ENCODE results near the gene CD177.

CD177 gene

GRCh38 chr19:43408043-43408442, 54.6 kb downstream of the CD177 start:
- no peak overlapping the region for H3K4me3 ChIP-seq (ENCODE audit: low read length)
- TF ChIP-seq CTCF (IDR thresholded peaks at IDR 0.05; ENCODE audit: insufficient read depth, low read depth, low read length, missing control alignments), result no peak
- DNase-seq (ENCODE audit: low read depth), result no peak

GRCh38 chr19:43409415-43409814, 55.9 kb downstream of the CD177 start:
- no peak for DNase-seq (ENCODE audit: low read depth)
- no peak for TF ChIP-seq CTCF (IDR thresholded peaks at IDR 0.05; ENCODE audit: insufficient read depth, low read depth, low read length, missing control alignments)
- no peak overlapping the region for H3K4me3 ChIP-seq (ENCODE audit: low read length)

- no peak for DNase-seq (ENCODE audit: low read depth)
- no peak for TF ChIP-seq CTCF (IDR thresholded peaks at IDR 0.05; ENCODE audit: insufficient read depth, low read depth, low read length, missing control alignments)
- no peak overlapping the region for H3K4me3 ChIP-seq (ENCODE audit: low read length)
These were observed 59.0 kb downstream of the CD177 start for GRCh38 chr19:43412441-43412840.

Data from epithelial cell of esophagus (primary cell).